Osteocyte (in vitro differentiated cells): ENCODE results near the gene TFDP2. TPM values are rescaled to one million over a fixed set of nuclear protein-coding genes. Genes with fewer than 3 reads are reported as not detected.

Experiments used
- DNase-seq: peaks from one replicate; pipeline ENCODE4 v3.0.0; 2021; ENCODE audit warnings: mixed read lengths; ENCODE audit not compliant: unreplicated experiment; ENCODE audit errors: extremely low spot score
- H3K27ac Mint-ChIP-seq: one replicate; pipeline ENCODE4 v1.8.0; 2021; ENCODE audit warnings: mild to moderate bottlenecking, mixed read lengths; ENCODE audit not compliant: unreplicated experiment
- H3K27me3 Mint-ChIP-seq: one replicate; pipeline ENCODE4 v1.8.0; 2021; ENCODE audit warnings: mixed read lengths; ENCODE audit not compliant: unreplicated experiment
- H3K36me3 Mint-ChIP-seq: one replicate; pipeline ENCODE4 v1.8.0; 2021; ENCODE audit warnings: mixed read lengths; ENCODE audit not compliant: unreplicated experiment
- H3K4me1 Mint-ChIP-seq: one replicate; pipeline ENCODE4 v1.8.0; 2021; ENCODE audit warnings: mixed read lengths; ENCODE audit not compliant: unreplicated experiment
- H3K4me3 Mint-ChIP-seq: one replicate; pipeline ENCODE4 v1.8.0; 2021; ENCODE audit warnings: mild to moderate bottlenecking, moderate library complexity, mixed read lengths; ENCODE audit not compliant: unreplicated experiment
- H3K9me3 Mint-ChIP-seq: one replicate; pipeline ENCODE4 v1.8.0; 2021; ENCODE audit warnings: mixed read lengths; ENCODE audit not compliant: unreplicated experiment
- total RNA-seq: library from RNA; stranded (reverse); gene quantifications from 2 replicates; pipeline ENCODE4 v1.2.1, GENCODE V29; 2021
- TF ChIP-seq, protein P1 (sequence below): fragments of 200-600 bp; sonication (generic); IDR thresholded peaks from 2 replicates; pipeline ENCODE4 v1.5.0; 2021; ENCODE audit warnings: antibody characterized with exemption, mild to moderate bottlenecking, moderate library complexity

Gene TFDP2
- total RNA-seq, 1 donor from 2014 or later = 49.3 TPM

DNA sequence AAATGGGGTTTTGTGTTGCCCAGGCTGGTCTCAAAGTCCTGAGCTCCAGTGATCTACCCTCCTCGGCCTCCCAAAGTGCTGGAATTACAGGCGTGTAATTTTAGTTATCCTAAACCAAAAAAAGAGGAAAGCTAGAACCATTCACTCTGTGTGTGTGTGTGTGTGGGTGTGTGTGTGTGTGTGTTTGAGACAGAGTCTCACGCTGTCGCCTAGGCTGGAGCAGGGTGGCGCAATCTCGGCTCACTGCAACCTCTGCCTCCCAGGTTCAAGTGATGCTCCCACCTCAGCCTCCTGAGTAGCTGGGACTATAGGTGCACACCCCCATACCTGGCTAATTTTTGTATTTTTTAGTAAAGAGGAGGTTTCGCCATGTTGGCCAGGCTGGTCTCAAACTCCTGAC is 84.0 kb downstream of the TFDP2 start:
- no peak overlapping the region for H3K4me3 Mint-ChIP-seq
- DNase-seq = no peak
- no peaks in the 10 kb centered on the region for H3K27me3 Mint-ChIP-seq
- no peaks in the 10 kb centered on the region for H3K9me3 Mint-ChIP-seq
- TF ChIP-seq, protein P1, sequence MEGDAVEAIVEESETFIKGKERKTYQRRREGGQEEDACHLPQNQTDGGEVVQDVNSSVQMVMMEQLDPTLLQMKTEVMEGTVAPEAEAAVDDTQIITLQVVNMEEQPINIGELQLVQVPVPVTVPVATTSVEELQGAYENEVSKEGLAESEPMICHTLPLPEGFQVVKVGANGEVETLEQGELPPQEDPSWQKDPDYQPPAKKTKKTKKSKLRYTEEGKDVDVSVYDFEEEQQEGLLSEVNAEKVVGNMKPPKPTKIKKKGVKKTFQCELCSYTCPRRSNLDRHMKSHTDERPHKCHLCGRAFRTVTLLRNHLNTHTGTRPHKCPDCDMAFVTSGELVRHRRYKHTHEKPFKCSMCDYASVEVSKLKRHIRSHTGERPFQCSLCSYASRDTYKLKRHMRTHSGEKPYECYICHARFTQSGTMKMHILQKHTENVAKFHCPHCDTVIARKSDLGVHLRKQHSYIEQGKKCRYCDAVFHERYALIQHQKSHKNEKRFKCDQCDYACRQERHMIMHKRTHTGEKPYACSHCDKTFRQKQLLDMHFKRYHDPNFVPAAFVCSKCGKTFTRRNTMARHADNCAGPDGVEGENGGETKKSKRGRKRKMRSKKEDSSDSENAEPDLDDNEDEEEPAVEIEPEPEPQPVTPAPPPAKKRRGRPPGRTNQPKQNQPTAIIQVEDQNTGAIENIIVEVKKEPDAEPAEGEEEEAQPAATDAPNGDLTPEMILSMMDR = no peak
- H3K27ac Mint-ChIP-seq = no peak overlapping the region
- no peaks in the 10 kb centered on the region for H3K36me3 Mint-ChIP-seq
- H3K4me1 Mint-ChIP-seq = no peaks in the 10 kb centered on the region

DNA sequence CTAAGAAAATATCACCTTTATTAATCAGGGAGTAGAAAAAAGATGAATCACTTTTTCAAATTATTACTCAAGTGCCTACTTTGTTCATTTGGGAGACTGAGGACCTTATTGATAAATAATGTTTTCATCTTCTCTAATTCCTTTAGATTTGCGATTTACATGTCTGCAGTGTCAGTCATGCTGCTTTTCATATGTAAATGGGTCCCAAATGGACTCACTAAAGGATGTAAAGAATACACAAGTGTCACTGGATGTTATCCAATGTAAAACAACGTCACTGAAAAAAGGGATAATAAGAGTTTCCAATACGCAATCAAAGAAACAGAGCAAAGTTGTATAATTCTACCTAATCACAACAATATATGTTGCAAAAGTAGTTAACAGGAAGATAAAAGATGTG is 84.9 kb downstream of the TFDP2 start:
- Mint-ChIP-seq H3K27ac (no peak overlapping the region), H3K9me3 (no peaks in the 10 kb centered on the region), H3K4me1 (no peaks in the 10 kb centered on the region), H3K4me3 (no peak overlapping the region), H3K36me3 (no peaks in the 10 kb centered on the region), H3K27me3 (no peaks in the 10 kb centered on the region)
- TF ChIP-seq, protein P1 = no peak
- no peak for DNase-seq

DNA sequence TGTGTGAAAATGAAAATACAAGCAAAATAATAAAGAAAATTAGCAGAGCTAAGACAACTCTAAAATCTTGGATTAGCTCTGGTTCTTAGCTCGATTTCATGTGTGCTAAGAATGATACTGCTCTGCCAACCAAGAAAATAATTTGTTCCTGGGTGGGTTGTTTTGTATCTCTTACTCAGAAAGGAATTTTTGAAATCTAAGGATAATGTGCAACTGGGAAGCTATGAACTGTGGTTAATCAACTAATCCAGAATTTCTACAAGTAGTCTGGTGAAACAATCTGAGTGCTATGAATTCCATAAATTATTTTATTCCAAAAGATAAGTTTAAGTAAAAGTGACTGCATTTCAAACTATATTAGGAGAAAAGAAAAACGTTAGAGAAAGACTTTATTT is 92.0 kb downstream of the TFDP2 start:
- DNase-seq = no peak
- no peak overlapping the region for H3K27ac Mint-ChIP-seq

DNA sequence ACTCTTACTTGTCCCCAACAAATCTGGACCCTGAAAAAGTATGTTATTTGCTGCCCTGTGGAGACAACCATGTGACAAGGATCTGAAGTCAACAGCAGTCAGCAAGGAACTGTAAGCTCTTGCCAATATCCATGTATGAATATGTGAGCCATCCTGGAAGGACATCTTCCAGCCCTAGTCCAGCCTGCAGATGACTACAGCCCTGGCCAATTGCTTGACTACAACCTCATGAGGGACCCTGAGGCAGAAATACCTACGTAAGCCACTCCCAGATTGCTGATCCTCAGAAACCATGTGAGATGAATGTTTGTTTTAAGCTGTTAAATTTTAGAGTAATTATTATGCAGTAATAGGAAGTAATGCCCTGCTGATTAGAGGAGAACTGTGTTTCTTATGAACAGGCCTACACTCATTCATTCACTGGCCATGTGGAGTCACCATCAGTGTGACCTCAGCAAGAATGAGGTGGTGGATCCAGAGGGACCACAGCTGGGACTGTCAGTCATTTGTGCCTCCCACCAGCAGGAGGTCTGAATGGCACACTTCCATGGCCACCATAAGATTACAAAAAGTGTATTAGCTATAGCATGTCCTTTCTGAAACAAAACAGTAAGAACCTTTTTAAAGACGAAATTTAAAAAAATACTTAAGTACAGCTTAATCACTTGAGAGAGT is 92.6 kb downstream of the TFDP2 start:
- H3K4me3 Mint-ChIP-seq = no peak overlapping the region
- H3K4me1 Mint-ChIP-seq = no peaks in the 10 kb centered on the region
- TF ChIP-seq, protein P1 = no peak
- H3K36me3 Mint-ChIP-seq = peaks cover 9% of the 10 kb centered on the region
- H3K27me3 Mint-ChIP-seq = no peaks in the 10 kb centered on the region
- no peak for DNase-seq
- H3K9me3 Mint-ChIP-seq = peaks cover 8% of the 10 kb centered on the region
- H3K27ac Mint-ChIP-seq = no peak overlapping the region

More for the DNA sequence above, 92.0 kb downstream of the TFDP2 start:
- Mint-ChIP-seq H3K4me1 (no peaks in the 10 kb centered on the region), H3K27me3 (no peaks in the 10 kb centered on the region), H3K9me3 (peaks cover 8% of the 10 kb centered on the region), H3K36me3 (peaks cover 7% of the 10 kb centered on the region), H3K4me3 (no peak overlapping the region)
- TF ChIP-seq, protein P1 = no peak

DNA sequence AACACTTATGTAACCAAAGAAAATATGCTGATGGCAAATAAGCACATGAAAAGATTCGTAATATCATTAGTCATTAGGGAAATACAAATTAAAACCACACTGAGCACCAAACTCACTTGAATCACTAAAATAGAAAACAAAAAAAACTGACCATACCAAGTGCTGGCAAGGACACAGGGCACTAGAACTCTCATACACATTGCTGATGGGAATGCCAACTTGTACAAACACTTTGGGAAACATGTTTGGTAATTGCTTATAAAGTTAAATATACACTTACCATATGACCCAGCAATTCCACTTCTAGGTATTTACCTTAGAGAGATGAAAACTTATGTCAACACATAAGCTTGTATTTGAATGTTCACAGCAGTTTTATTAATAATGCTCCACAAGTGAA is 95.5 kb downstream of the TFDP2 start:
- no peak overlapping the region for H3K27ac Mint-ChIP-seq
- H3K36me3 Mint-ChIP-seq = peaks cover 10% of the 10 kb centered on the region
- no peak for DNase-seq
- no peaks in the 10 kb centered on the region for H3K4me1 Mint-ChIP-seq
- TF ChIP-seq, protein P1 = no peak
- H3K27me3 Mint-ChIP-seq = no peaks in the 10 kb centered on the region
- peaks cover 8% of the 10 kb centered on the region for H3K9me3 Mint-ChIP-seq
- no peak overlapping the region for H3K4me3 Mint-ChIP-seq
